CD4-positive, alpha-beta T cell treated with Interleukin-1 beta for 1 hour (primary cell): Measurements from ENCODE around the gene VMP1.
A peak's percentile ranks its signal among the peaks of the same experiment; 100 is the strongest.
"Not testable (repeated sequence)": the region's sequence is repeated elsewhere in the genome, so short reads cannot be mapped to it uniquely, and the experiment has no call there.

Source experiments
- DNase-seq, 2 donors: peaks; one replicate each; pipeline ENCODE4 v3.0.0-alpha.2; 2020 to 2022

Gene VMP1

DNA sequence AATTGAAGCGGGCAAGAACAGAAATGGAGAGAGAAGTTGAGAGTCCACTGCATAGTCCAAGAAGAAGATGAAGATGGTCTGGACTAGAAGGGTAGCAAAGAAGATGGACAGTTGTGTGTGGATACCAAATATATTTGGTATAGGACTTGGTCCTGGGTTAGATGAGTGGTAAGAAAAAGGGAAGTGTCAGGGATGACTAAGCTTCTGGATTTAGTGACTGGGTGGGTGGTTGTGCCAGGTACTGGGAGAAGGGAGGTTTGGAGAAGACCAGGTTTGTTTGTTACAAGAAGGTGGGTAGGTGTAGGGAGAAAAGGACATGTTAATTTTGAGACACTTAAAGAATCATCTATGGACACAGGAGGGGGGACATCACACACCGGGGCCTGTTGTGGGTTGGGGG lies 5.4 kb downstream of the VMP1 start:
- no peak for DNase-seq

DNA sequence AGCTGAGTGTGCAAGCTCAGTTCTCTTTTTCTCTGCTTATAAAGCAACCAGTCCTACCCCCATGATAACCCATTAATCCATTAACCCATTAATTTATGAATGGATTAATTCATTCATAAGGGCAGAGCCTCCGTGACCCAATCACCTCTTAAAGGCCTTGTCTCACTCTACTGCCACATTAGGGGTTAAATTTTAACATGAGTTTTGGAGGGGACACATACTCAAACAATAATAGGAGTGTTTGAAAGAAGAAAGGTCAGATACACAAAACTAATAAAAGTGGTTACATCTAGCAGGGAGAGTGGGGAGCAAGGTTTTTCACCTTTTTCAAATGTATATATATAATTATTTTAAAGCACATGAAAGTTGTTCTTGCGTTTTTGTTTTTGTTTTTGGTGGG lies 6.8 kb downstream of the VMP1 start:
- DNase-seq, result no peak

DNA sequence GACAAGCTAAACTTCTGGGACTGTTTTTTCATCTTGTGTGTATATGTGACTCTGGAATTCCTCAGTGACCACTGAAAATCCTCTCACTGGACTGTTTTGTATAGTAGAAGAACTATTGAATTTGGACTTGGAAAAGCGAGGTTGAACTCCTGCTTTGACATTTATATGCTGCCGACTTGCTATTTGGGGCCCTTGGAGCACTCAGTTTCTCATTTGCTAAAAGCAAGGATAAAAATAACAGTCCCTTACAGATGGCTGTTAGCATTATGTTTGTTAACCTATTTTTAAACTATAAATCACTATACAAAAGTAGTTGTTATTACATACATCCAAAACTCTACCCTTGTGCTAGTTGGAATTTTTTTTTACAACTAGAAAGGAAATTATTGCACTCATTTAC lies 9.0 kb downstream of the VMP1 start:
- no peak for DNase-seq

DNA sequence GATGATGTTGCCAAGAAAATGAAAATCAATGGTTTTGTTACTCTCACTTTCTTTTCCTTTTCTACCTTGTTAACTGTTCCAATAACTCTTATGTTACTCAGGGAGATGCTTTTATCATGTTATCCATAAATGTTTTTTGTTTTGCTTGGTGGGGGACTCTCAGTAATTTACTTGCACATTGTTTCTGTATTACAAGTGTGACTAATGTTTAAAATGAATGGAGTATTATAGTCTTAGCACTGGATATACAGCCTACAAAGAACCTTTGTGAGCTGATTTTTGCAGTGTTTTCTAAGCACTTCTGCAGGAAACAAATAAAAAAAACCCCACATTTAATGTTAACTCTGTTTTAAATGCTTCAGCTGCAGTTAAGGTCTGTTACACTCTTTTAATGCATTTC lies 12.1 kb downstream of the VMP1 start:
- no peak for DNase-seq

DNA sequence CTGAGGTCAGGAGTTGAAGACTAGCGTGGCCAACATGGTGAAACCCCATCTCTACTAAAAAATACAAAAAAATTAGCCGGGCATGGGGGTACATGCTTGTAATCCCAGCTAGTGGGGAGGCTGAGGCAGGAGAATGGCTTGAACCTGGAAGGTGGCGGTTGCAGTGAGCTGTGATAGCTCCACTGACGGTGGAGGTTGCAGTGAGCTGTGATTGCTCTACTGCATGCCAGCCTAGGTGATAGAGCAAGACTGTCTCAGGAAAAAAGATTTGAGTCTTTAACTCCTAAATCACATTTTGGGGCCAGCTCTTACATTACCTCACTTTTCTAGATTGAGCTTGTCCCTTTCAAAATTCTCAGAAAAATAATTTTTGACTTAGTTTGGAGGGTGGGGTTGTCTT lies 15.2 kb downstream of the VMP1 start:
- no peak for DNase-seq

DNA sequence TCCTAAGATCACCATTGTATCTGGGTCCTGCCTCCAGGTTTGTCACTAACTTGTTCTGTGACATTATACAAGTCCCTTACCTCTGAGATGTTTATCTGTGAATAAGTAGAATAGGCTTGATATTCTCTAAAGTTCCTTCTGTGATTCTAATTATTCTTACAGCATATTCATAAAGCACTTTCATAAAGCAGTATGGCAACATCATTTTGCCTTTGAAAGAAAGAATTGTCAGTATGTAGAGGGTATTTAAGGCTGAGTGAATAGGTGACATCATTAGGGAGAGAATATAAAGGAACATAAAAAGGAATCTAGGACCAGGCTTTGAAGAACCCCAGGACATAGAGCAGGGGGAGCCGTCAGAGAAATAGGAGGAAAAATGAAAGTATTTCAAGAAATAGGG lies 15.6 kb downstream of the VMP1 start:
- no peak for DNase-seq

DNA sequence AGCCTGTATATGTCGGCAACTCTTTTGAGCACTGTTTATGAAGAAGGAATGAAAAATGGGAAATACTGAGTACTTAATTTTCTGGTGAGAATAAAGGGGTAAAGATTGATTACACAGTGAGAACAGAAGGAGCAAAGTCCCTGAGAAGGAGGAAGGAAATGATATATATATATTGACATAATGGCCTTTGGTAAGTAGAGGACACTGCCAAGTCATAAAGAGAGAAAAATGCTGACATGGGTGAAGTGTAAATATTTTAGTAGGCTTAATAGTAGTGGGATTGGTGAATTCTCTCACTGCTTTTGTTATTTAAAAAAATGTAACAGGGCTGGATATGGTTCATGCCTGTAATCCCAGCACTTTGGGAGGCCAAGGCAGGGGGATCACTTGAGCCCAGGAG lies 16.2 kb downstream of the VMP1 start:
- no peak for DNase-seq

DNA sequence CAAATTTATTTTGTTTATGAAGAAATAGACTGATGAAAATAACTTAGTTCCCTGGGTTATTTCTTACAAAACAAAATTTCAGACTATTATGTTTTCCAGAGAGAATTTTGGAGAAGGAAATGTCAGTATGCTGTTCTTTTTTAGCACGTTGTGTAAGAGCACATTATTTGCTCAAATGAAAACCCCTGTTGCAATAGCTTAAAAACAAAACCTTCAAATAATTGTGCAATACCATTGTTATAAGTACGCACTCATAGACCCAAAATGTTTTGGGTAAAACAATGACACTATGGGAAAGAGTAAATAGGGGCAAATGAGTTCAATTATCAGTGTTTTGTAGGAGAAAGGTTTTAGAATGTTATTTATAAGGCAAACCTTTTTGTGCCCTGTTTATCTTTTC lies 18.2 kb downstream of the VMP1 start:
- DNase-seq, result no peak

DNA sequence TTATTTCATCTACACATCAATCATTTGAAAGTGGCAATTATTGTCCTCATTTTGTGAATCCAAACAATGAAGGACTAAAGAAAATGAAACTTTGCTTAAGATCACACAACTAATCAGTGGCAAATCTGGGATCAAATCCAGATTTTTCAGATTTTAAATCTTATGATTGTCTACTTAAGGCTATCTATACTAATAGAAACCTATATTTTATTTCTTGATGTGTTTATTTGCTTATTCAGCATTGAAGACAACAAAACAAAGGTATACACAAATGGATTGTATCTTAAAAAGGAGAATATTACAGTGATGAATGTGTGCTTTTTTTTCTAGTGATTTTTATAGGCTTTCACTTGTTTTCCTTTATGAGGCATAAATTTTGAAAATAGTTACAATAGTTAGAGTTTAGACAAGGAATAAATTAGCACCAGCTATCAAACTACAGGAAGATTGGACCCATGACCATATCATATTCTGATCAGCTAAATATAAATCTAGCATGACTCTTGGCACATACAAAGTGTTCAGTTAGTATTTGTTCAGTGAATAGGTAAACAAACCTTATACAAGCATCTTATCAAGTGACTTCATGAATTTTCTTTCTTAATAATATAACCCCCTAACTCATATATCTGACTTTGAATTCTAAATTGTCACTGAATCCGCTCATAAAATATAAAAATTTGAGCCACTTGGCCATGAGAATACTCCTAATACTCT lies 20.5 kb downstream of the VMP1 start:
- no peak for DNase-seq

DNA sequence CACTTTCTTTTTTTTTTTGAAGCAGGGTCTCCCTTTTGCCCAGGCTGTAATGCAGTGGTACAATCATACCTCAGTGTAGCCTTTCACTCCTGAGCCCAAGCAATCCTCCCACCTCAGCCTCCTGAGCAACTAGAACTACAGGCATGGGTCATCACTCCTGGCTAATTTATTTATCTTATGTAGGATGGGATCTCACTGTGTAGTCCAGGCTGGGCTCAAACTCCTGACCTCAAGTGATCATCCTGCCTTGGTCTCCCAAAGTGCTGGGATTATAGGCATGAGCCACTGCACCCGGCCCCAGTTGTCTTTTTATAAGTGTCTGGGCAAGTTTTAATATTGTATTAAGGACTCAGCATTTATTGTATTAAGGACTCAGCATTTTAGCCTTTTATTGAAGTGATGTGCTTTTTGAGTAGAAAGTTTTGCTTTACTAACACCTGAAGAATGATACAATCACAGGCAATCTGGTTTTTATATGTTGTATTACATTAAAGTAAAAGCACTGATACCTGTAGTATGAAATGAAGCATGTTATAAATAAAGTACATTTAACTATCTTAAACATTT lies 22.9 kb downstream of the VMP1 start:
- DNase-seq, result no peak

DNA sequence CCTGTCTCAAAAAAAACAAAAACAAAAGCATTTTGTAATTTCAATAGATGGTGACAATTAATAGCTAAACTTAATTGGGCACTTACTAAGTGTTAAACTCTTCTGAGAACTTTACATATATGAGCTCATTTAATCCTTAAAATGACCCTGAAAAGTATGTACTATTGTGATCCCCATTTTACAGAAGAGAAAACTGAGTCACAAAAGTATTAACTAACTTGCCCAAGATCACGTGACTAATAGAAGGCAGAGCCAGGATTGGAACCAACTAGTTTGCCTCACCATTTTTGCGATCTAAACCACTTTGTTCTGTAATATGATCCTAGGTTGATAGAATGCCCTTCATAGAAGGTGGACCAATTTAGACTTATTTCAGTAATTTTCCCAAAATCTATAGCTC lies 26.2 kb downstream of the VMP1 start:
- no peak for DNase-seq

DNA sequence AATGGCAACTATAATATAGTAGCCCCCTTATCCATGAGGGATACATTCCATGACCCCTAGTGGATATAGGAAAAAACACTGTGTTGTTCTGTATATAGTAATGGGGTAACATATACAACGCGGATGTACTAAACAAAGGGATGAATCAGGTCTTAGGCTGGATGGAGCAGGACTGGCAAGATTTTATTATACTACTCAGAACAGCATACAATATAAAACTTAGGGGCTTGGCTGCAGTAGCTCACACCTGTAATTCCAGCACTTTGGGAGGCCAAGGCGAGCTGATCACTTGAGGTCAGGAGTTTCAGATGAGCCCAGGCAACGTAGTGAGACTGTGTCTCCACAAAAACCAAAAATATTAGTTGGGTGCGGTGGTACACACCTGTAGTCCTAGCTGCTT lies 26.8 kb downstream of the VMP1 start:
- DNase-seq, result no peak

DNA sequence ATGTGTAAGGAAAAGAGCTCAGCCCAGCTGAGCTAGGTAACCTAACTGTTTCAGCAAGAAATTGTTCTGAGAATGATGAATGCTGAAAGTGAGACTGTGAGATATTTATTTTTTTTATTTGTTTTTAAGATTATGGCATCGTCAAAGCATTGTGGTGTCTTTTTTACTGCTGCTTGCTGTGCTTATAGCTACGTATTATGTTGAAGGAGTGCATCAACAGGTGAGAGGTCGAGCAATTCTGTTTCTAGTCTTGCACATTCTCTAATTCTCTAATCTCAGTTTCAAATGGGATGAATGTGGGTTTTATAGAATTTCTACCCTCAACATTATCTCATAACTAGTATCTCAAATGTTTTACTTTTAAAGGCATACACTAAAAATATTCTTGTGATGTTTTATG lies 29.9 kb downstream of the VMP1 start:
- DNase-seq, result no peak

DNA sequence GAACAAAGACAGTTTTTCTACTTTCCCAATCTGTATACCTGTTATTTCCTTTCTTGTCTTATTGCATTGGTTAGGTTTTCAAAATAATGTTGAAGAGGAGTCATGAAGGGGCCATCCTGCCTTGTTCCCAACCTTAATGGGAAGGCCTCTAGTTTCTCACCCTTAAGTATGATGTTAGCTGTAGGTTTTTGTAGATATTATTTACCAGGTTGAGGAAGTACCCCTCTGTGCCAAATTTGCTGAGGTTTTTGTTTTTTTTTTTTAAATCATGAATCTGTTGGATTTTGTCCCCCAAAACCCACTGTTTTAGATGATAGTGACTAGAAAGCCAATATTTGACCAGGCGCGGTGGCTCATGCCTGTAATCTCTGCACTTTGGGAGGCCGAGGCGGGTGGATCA lies 36.4 kb downstream of the VMP1 start:
- no peak for DNase-seq

DNA sequence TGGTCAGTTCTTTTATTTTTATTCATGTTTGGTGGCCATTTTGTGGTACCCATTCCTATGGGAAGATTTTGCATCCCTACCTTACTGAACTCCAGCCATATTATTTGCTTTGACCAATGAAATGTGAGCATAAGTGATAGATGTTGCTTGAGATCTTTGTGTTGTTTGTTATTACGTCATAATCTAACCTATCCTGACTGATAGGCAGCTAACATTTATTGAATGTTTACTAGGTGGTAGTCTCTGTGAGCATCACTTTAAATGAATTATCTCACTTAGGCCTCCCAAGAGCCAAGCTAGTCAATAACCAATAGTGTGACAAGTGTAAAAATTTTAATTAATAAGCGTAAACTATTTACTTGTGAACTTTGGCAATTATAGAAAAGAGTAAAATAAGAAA lies 37.6 kb downstream of the VMP1 start:
- DNase-seq, result no peak

DNA sequence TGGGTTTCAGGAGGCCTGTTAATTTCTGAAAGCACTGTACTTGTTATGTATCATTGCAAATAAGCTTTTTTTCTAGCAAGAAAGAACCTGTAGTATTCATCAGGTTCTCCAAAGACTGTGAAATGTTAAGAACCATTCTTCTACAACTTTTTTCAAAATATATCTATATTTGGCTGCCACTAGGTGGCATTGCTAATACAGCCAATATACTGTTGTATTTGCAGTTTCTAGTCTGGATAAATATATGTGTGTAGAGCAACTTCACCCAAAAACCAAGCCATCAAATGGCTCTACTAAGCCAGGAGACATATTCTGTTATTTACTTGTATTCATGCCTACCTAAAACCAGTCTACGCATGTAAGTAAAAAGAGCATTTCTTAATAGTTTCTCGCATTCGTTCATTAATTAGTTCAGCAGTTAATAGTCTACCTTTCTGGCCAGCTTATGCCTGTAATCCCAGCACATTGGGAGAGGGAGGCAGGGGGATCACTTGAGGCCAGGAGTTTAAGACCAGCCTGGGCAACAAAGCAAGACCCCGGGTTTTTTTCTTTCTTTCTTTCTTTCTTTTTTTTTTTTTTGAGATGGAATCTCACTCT lies 39.5 kb downstream of the VMP1 start:
- DNase-seq, result peak in 1 of 2 donors; percentile 53

DNA sequence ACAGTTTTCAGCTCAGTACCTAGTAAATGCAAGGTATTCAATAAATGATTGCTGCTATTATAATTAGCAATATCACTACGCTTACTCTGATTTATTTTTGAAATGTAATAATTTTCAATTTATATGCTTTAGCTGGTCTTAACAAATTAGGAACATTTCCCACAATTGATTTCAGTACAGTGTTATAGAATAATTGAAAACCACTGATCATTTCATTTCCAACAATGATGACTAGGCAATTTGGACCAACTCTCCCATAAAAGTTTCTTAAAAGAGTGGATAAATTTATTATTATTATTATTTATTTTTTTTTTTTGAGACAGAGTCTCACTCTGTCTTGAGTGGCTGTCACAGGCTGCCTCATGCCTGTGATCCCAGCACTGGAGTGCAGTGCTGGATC lies 41.1 kb downstream of the VMP1 start:
- no peak for DNase-seq

DNA sequence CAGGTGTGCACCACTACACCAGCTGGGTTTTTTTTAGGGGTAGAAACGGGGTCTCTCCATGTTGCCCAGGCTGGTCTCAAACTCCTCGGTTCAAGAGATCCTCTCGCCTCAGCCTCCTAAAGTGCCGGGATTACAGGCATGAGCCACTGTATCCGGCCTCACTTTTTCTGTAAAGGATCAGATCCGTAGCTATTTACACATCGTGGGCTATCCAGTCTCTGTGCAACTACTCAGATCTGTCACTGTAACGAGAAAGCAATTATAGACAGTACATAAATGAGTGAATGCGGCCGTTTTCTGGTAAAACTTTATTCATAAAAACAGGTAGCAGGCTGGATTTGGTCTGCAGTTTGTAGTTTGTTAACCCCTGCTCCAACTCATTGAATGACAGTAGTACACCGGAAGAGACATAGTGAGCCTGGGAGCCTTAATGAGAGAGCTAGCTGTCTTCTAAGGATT lies 44.5 kb downstream of the VMP1 start:
- DNase-seq, result no peak

DNA sequence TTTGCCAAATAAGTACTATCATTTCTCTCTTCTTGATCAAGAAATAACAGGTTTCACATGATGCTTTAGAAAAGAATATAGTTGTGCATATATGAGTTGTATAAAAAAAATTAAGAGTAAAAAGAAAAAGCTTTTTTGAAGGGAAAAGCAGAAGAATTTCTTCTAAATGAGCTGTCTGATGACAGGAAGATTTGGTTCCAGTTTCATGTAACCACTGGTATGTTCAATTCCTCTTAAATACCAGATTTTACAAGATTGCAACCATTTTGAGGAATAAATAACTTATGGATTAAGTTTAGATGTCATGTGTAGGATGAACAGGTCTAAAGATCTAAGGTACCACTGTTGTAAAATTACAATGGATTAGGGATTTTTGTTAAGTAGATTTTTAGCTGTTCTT lies 45.0 kb downstream of the VMP1 start:
- no peak for DNase-seq

DNA sequence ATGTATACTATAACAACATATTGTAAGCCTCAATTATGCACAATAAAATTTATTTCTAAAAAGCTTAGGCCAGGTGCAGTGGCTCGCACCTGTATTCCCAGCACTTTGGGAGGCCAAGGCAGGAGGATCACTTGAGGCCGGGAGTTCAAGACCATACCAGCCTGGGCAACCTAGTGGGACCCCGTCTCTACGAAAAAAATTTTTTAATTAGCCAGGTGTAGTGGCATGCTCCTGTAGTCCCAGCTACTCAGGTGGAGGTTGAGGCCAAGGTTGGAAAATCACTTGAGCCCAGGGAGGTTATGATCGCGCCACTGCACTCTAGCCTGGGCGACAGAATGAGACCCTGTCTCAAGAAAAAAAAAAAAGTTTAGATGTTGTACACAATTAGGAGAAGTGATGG lies 45.5 kb downstream of the VMP1 start:
- no peak for DNase-seq

DNA sequence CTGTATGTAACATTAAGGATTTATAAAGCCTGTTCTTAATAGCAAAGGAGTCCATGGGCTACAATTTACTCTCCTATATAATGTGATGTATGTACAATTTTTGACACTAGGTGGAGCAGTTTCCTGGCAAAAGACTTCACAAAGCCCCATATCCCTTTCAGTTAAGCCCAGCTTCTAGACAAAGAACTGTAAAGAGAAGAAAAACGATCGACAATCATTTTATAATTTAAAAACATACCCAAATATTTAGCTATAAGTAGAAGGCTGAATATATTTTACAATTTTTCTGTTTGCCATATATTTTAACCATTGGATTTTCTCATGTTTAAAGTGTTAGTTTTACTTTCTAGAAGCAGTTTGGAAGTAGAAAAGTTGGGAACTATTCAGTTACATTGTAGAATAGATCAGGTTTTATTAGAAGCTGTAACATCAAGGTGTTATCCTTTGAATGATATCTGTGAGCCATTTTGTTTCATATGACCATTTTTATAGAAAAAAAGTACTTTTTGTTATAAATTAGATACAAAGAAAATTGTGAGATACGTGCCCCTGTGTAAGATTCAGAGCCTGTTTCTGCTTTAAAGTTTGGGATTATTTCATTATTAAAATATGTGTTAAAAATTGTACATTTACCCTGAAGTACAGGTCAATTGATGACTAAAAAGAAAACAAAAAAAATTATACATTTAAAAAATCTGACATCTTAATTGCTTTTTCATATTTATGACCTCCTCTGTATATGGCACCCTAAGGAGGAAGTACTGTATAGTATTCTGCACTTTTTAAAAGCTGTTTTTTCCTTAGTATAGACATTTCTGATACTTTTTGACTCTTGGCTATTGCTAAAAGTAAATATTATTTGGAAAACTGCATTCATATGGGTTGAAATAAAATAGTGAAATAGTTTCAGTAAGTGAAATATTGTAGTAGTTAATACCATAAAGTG lies 46.3 kb downstream of the VMP1 start:
- peak; percentile 28 to 86 for DNase-seq

DNA sequence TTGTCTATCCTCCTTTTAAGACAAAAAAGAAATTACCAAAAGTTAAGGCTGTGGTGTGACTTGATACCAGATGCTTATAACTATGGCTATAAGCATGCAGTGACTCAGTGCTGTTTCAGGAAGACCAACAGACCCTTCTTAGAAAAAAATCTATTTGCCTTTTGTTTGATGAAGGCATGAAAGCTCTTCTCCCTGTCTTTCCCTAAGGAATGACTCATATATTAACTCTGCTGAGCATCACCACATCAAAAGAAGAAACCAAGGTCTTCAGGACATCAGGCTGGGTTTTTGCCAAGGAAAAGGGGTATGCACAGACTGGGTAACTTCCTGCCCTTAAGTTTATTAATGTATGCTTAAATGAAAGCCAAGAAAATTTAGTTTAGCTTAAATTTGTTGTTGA lies 47.1 kb downstream of the VMP1 start:
- peak in 1 of 2 donors; percentile 5 for DNase-seq

DNA sequence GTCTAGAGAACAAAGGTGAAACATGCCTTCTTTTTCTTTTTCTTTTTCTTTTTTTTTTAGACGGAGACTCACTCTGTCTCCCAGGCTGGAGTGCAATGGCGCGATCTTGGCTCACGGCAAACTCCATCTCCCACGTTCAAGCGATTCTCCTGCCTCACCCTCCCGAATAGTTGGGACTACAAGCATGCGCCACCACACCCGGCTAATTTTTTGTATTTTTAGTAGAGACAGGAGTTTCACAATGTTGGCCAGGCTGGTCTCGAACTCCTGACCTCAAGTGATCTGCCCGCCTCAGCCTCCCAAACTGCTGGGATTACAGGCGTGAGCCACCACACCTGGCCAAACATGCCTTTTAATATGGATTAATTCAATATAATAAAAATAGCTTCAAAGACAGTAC lies 47.6 kb downstream of the VMP1 start:
- DNase-seq, result not testable (repeated sequence)
